ENCODE measurements around the gene GPC5.

Gene GPC5

GRCh38 chr13:91601273-91601672 is 202.9 kb downstream of the GPC5 start:
- no peak for DNase-seq

- DNase-seq, result no peak
Observed at GRCh38 chr13:91601807-91602206, 203.4 kb downstream of the GPC5 start.

GRCh38 chr13:91609353-91609752 is 210.9 kb downstream of the GPC5 start:
- DNase-seq, result no peak

- DNase-seq, result no peak
Observed at GRCh38 chr13:91618315-91618714, 219.9 kb downstream of the GPC5 start.

GRCh38 chr13:91620670-91621141 is 222.3 kb downstream of the GPC5 start:
- DNase-seq, result no peak

- DNase-seq, result no peak
Observed at GRCh38 chr13:91621161-91621560, 222.7 kb downstream of the GPC5 start.

- no peak for DNase-seq
Observed at GRCh38 chr13:91621963-91622362, 223.5 kb downstream of the GPC5 start.

GRCh38 chr13:91622778-91623550 is 224.5 kb downstream of the GPC5 start:
- DNase-seq, result no peak

GRCh38 chr13:91627952-91628739 is 229.7 kb downstream of the GPC5 start:
- no peak for DNase-seq

GRCh38 chr13:91630946-91631345 is 232.5 kb downstream of the GPC5 start:
- no peak for DNase-seq

- DNase-seq, result no peak
Observed at GRCh38 chr13:91632086-91632485, 233.7 kb downstream of the GPC5 start.

GRCh38 chr13:91639330-91639729 is 240.9 kb downstream of the GPC5 start:
- DNase-seq, result no peak

GRCh38 chr13:91643394-91643793 is 245.0 kb downstream of the GPC5 start:
- no peak for DNase-seq

- no peak for DNase-seq
Observed at GRCh38 chr13:91644806-91645205, 246.4 kb downstream of the GPC5 start.

- DNase-seq, result no peak
Observed at GRCh38 chr13:91647361-91647990, 249.1 kb downstream of the GPC5 start.

- DNase-seq, result no peak
Observed at GRCh38 chr13:91648012-91648411, 249.6 kb downstream of the GPC5 start.

GRCh38 chr13:91649456-91649855 is 251.0 kb downstream of the GPC5 start:
- DNase-seq, result no peak

GRCh38 chr13:91652404-91653301 is 254.2 kb downstream of the GPC5 start:
- no peak for DNase-seq

- DNase-seq, result no peak
Observed at GRCh38 chr13:91655731-91656130, 257.3 kb downstream of the GPC5 start.

- no peak for DNase-seq
Observed at GRCh38 chr13:91657283-91657682, 258.9 kb downstream of the GPC5 start.

- peak; percentile 63 for DNase-seq
Observed at GRCh38 chr13:91659256-91660075, 261.0 kb downstream of the GPC5 start.

GRCh38 chr13:91660076-91660415 is 261.6 kb downstream of the GPC5 start:
- DNase-seq, result peak; percentile 46

All from NCI-H1092 (cell line).